Retinal pigment epithelial cell (primary cell): Measurements from ENCODE around the gene CCDC154.

ENCODE experiments used
- DNase-seq: peaks from one replicate; pipeline ENCODE4 v3.0.0-alpha.2; 2010; ENCODE audit warnings: low read depth
- H3K4me3 ChIP-seq: 2 replicates; pipeline ENCODE4 v1.5.1; 2011; ENCODE audit warnings: mild to moderate bottlenecking, low read length, control low read depth, moderate library complexity
- CTCF ChIP-seq: conservative IDR thresholded peaks from 2 replicates; pipeline ENCODE4 v1.5.1; 2011; ENCODE audit warnings: low read depth, low read length, control low read depth, inconsistent platforms

Gene CCDC154

GRCh38 chr16:1439058-1439698, 5.2 kb downstream of the CCDC154 start:
- H3K4me3 ChIP-seq, result no peak overlapping the region
- DNase-seq, result no peak

GRCh38 chr16:1438229-1439057, 5.9 kb downstream of the CCDC154 start:
- TF ChIP-seq CTCF, result no peak
- DNase-seq, result no peak

More at GRCh38 chr16:1439058-1439698, 5.2 kb downstream of the CCDC154 start:
- no peak for TF ChIP-seq CTCF

GRCh38 chr16:1437606-1438005, 6.8 kb downstream of the CCDC154 start:
- no peak for TF ChIP-seq CTCF
- DNase-seq, result no peak
- no peak overlapping the region for H3K4me3 ChIP-seq

More at GRCh38 chr16:1438229-1439057, 5.9 kb downstream of the CCDC154 start:
- no peak overlapping the region for H3K4me3 ChIP-seq

- no peak for TF ChIP-seq CTCF
- DNase-seq, result no peak
- no peak overlapping the region for H3K4me3 ChIP-seq
These were observed 7.5 kb downstream of the CCDC154 start for GRCh38 chr16:1436731-1437355.

GRCh38 chr16:1435921-1436697, 8.2 kb downstream of the CCDC154 start:
- no peak for TF ChIP-seq CTCF
- DNase-seq, result no peak
- H3K4me3 ChIP-seq, result no peak overlapping the region

- H3K4me3 ChIP-seq, result no peak overlapping the region
- no peak for TF ChIP-seq CTCF
- DNase-seq, result no peak
These were observed 9.4 kb downstream of the CCDC154 start for GRCh38 chr16:1434644-1435592.
